Endothelial cell of umbilical vein (primary cell): ENCODE measurements around the gene CCDC187. TPM values are rescaled to one million over a fixed set of nuclear protein-coding genes. Genes with fewer than 3 reads are reported as not detected.

Experiments used
- BruUV-seq: library from RNA; stranded (reverse); fragments of 400-500 nt; replicated peaks from 2 replicates; lab custom pipeline; 2021; lab: Mats Ljungman, UMichigan
- CTCF ChIA-PET: fragments of 300-600, 350-600 bp; sonication (Branson Sonifier 250); formaldehyde crosslinking; loops from one replicate; lab custom pipeline; 2021; ENCODE audit warnings: antibody characterized with exemption, inconsistent platforms; lab: Charles Lee
- POLR2A ChIA-PET: fragments of 300-600, 350-600 bp; sonication (Branson Sonifier 250); formaldehyde crosslinking; loops from one replicate; lab custom pipeline; 2021; ENCODE audit warnings: antibody characterized with exemption, inconsistent platforms; lab: Charles Lee
- DNase-seq: peaks from one replicate; pipeline ENCODE4 v3.0.0-alpha.2; 2011; ENCODE audit warnings: low read depth, low spot score
- FAIRE-seq: peaks from 2 replicates; lab custom pipeline; 2011; peaks lifted over from hg19 to GRCh38; lab: Jason Lieb, UNC
- H2AFZ ChIP-seq: 2 replicates; pipeline ENCODE4 v1.6.0; 2012; ENCODE audit warnings: low read depth, low read length, control low read depth, inconsistent platforms
- H3K27ac ChIP-seq: 2 replicates; pipeline ENCODE4 v1.5.1; 2011; ENCODE audit warnings: low read depth, mild to moderate bottlenecking, control low read depth, low read length, moderate library complexity; ENCODE audit not compliant: insufficient read depth
- H3K27me3 ChIP-seq, 2 experiments: 2 replicates each; pipeline versions ENCODE4 v1.6.0 to v1.6.1; 2011; ENCODE audit warnings: low read length in 2 of 2, mixed read lengths in 1 of 2; ENCODE audit not compliant: control insufficient read depth in 2 of 2, insufficient read depth in 2 of 2
- H3K36me3 ChIP-seq, 2 experiments: 2 replicates in 1 of 2; 3 replicates in 1 of 2; pipeline ENCODE4 v1.5.1; 2011; ENCODE audit warnings: low read length in 2 of 2, mild to moderate bottlenecking in 1 of 2, moderate library complexity in 1 of 2; ENCODE audit not compliant: control insufficient read depth in 2 of 2, insufficient read depth in 2 of 2; ENCODE audit errors: extremely low read depth in 1 of 2
- H3K4me1 ChIP-seq: 3 replicates; pipeline ENCODE4 v1.5.1; 2011; ENCODE audit warnings: mild to moderate bottlenecking, low read length; ENCODE audit not compliant: control insufficient read depth, insufficient read depth; ENCODE audit errors: extremely low read depth
- H3K4me2 ChIP-seq: 2 replicates; pipeline ENCODE4 v1.6.1; 2011; ENCODE audit warnings: low read length, control low read depth, mixed read lengths; ENCODE audit not compliant: insufficient read depth
- H3K4me3 ChIP-seq, 3 experiments: fragments of 200-600 bp in 1 of 3; sonication (generic), shearing (Covaris generic) in 1 of 3; replicated peaks in 1 of 3; 2 replicates each; pipeline ENCODE4 v1.5.1; 2011 to 2016; ENCODE audit warnings: control low read depth in 3 of 3, low read length in 3 of 3, mild to moderate bottlenecking in 2 of 3, inconsistent platforms in 1 of 3, low read depth in 1 of 3, moderate library complexity in 1 of 3; ENCODE audit not compliant: insufficient read depth in 1 of 3
- H3K79me2 ChIP-seq: 2 replicates; pipeline ENCODE4 v1.6.0; 2012; ENCODE audit warnings: low read length, inconsistent platforms; ENCODE audit not compliant: control insufficient read depth, insufficient read depth
- H3K9ac ChIP-seq: replicated peaks from 2 replicates; pipeline ENCODE3; 2011; ENCODE audit warnings: low read length, control low read depth; ENCODE audit not compliant: insufficient read depth; ENCODE audit errors: extremely low read depth
- H3K9me1 ChIP-seq: replicated peaks from 3 replicates; pipeline ENCODE4 v1.6.0; 2011; ENCODE audit warnings: mild to moderate bottlenecking, low read length; ENCODE audit not compliant: control insufficient read depth, insufficient read depth; ENCODE audit errors: extremely low read depth
- H3K9me3 ChIP-seq: replicated peaks from 2 replicates; pipeline ENCODE4 v1.5.1; 2012; ENCODE audit warnings: low read length, inconsistent platforms; ENCODE audit not compliant: control insufficient read depth, insufficient read depth
- H4K20me1 ChIP-seq: replicated peaks from 2 replicates; pipeline ENCODE3; 2011; ENCODE audit warnings: mild to moderate bottlenecking, low read length; ENCODE audit not compliant: control insufficient read depth, insufficient read depth; ENCODE audit errors: extremely low read depth
- CTCF ChIP-seq, 2 donors: IDR thresholded peaks; 1 replicate in 1 of 2; 2 replicates in 1 of 2; pipeline ENCODE4 v1.5.1; 2011; ENCODE audit warnings: low read length in 2 of 2, mild to moderate bottlenecking in 2 of 2, moderate library complexity in 2 of 2, control low read depth in 1 of 2, inconsistent platforms in 1 of 2, low read depth in 1 of 2; ENCODE audit not compliant: insufficient read depth in 1 of 2; ENCODE audit errors: extremely low read depth in 1 of 2
- EZH2 ChIP-seq: IDR thresholded peaks from 2 replicates; pipeline ENCODE4 v1.6.1; 2012; ENCODE audit warnings: borderline replicate concordance, low read depth, mild to moderate bottlenecking, moderate library complexity, low read length, inconsistent platforms; ENCODE audit not compliant: severe bottlenecking
- GATA2 ChIP-seq: IDR thresholded peaks from 2 replicates; pipeline ENCODE4 v1.7.0; 2011; ENCODE audit warnings: low read depth, mild to moderate bottlenecking, moderate library complexity, mixed read lengths, low read length; ENCODE audit not compliant: insufficient read length, insufficient read depth
- MAX ChIP-seq: IDR thresholded peaks from 2 replicates; pipeline ENCODE4 v1.6.1; 2011; ENCODE audit not compliant: insufficient read depth, insufficient read length
- MYC ChIP-seq: IDR thresholded peaks from one replicate; pipeline ENCODE4 v1.6.1; 2011; ENCODE audit warnings: mild to moderate bottlenecking, low read depth, low read length
- POLR2A ChIP-seq: IDR thresholded peaks from 2 replicates; pipeline ENCODE4 v1.6.1; 2012; ENCODE audit warnings: low read depth, mild to moderate bottlenecking, control low read depth, low read length
- dilution Hi-C: fragments of 300-500 bp; cut with MboI; formaldehyde crosslinking; loops from one replicate; pipeline ENCODE4 v1.15.0; 2019; ENCODE audit warnings: low sequenced_read_pairs; ENCODE audit not compliant: extremely low pct_ligation_motif_present
- intact Hi-C: fragments of 100-400 bp; cut with micrococcal nuclease; formaldehyde crosslinking; loops from one replicate; pipeline ENCODE4 v1.10.0; 2022
- polyA plus RNA-seq, 4 experiments: library from polyadenylated mRNA; depleted of rRNA in 3 of 4; stranded (reverse) in 3 of 4; unstranded in 1 of 4; fragments of >200 nt; gene quantifications; 2 replicates each; pipeline versions ENCODE4 v1.2.1 to v1.2.3, GENCODE V29; 2011 to 2012; ENCODE audit warnings: missing spikeins in 1 of 4
- total RNA-seq: library from RNA; stranded (reverse); gene quantifications from 2 replicates; pipeline ENCODE4 v1.2.3, GENCODE V29; 2021

Gene CCDC187
- total and polyA plus RNA-seq, 2 donors (not counting 3 experiments of a cell fraction or from before 2014, with no cell fraction given): not detected

DNA sequence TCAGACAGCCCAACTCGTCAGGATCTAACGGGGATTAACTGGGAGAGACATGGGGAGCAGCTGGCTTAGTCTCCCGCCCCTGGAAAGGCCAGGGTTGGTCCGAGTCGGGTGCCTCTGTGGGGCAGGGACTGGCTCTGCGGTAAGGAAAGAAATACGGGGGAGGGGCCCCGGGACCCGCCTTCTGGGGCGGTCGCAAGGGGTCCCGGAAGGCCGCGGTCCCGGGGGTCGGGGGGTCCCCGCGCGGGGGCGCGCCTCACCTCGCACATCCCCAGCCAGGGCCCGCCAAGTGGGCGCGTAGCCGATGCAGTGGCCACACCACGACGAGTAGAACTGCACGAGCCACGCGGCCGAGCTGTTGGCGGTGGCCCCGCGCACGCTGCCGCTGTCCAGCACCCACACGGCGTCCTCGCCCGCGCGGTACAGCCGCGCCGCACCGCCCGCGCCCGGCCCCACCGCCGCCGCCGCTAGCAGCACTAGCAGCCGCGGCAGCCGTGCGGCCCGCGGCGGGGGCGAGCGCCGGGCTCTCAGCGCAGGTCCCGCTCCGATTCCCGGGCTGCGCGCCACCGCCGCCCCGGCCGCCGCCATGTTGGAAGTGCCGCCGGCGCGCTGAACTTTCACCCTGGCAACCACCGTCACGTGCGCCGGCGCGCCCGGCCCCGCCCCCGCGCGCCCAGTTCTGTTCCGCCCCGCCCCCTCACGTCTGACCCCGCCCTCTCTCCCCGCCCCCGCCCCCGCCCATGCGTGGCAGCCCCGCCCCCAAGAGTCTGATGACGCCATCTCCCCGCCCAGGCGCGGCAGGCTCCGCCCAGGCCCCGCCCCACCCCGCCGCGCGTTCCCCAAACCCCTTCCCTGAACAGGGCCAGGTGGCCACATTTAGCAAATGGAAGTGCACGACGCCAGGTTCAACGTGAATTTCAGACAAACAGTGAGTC is 58.4 kb downstream of the CCDC187 start, which contains the start of gene QSOX2:
Gene QSOX2 (minus strand): TSS at position 594 of the 932 bp plus-strand sequence. CDS start 9 bp downstream, at position 585.
- no TSS peak for BruUV-seq
- Histone ChIP-seq H3K27ac (no peak within 1 kb of the TSS), H3K79me2 (peaks cover 22% of the 10 kb centered on the region), H3K9me1 (no peaks in the 10 kb centered on the region), H3K4me2 (peak within 1 kb of the TSS; percentile 94), H3K27me3 (peaks cover 0 to 6% of the 10 kb centered on the region in 2 experiments), H3K36me3 (no peaks in the 10 kb centered on the region), H4K20me1 (no peaks in the 10 kb centered on the region), H3K9ac (peak within 1 kb of the TSS; percentile 35), H3K9me3 (no peaks in the 10 kb centered on the region), H3K4me3 (peak within 1 kb of the TSS; percentile 71 to 82 (median 72)), H3K4me1 (peaks cover 9% of the 10 kb centered on the region), H2AFZ (peak within 1 kb of the TSS; percentile 17)
- FAIRE-seq (peak; percentile 70), DNase-seq (peak; percentile 42)
- dilution Hi-C loops (no loop called here), intact Hi-C loops (loop anchor here (1.0 kb wide), 1 partner anchor 22 kb away; no protein-coding TSS in a partner anchor)
- ChIA-PET CTCF (no interaction called here), POLR2A (no interaction called here)
- TF ChIP-seq EZH2 (no peak), POLR2A (no peak), CTCF (IDR thresholded peaks at IDR 0.05; ENCODE audit: extremely low read depth in 1 of 2, insufficient read depth in 1 of 2, low read depth in 1 of 2, low read length in 2 of 2) (no peak), MAX (peak; percentile 71), MYC (peak; percentile 77), GATA2 (no peak)
